SJCRH30 (cell line): ENCODE data around the gene CPEB4. TPM values are rescaled to one million over a fixed set of nuclear protein-coding genes. Genes with fewer than 3 reads are reported as not detected.

Source experiments
- DNase-seq, 2 experiments: peaks; one replicate each; pipeline ENCODE4 v3.0.0-alpha.2; 2015 to 2020
- H3K27ac ChIP-seq: fragments of 250-450 bp; sonication (Bioruptor Pico); 2 replicates; pipeline ENCODE4 v1.5.1; 2020; ENCODE audit warnings: mild to moderate bottlenecking, moderate library complexity
- H3K27me3 ChIP-seq: fragments of 250-450 bp; sonication (Bioruptor Pico); 2 replicates; pipeline ENCODE4 v1.5.1; 2020; ENCODE audit warnings: mild to moderate bottlenecking, moderate library complexity
- H3K36me3 ChIP-seq: fragments of 250-450 bp; sonication (Bioruptor Pico); 2 replicates; pipeline ENCODE4 v1.5.1; 2020; ENCODE audit warnings: mild to moderate bottlenecking, moderate library complexity
- H3K4me1 ChIP-seq: fragments of 250-450 bp; sonication (Bioruptor Pico); 2 replicates; pipeline ENCODE4 v1.5.1; 2020; ENCODE audit warnings: mild to moderate bottlenecking, moderate library complexity
- H3K4me3 ChIP-seq: fragments of 250-450 bp; sonication (Bioruptor Pico); 2 replicates; pipeline ENCODE4 v1.5.1; 2020; ENCODE audit warnings: mild to moderate bottlenecking, moderate library complexity
- H3K9me3 ChIP-seq: fragments of 250-450 bp; sonication (Bioruptor Pico); replicated peaks from 2 replicates; pipeline ENCODE4 v1.5.1; 2020; ENCODE audit warnings: mild to moderate bottlenecking, moderate library complexity
- total RNA-seq: library from RNA; depleted of rRNA; stranded (reverse); fragments of >200 nt; shearing (Covaris generic); gene quantifications from 2 replicates; pipeline ENCODE4 v1.2.3, GENCODE V29; 2014

CPEB4 gene
- total RNA-seq, 1 experiment from 2014 or later: 10.5 TPM

DNA sequence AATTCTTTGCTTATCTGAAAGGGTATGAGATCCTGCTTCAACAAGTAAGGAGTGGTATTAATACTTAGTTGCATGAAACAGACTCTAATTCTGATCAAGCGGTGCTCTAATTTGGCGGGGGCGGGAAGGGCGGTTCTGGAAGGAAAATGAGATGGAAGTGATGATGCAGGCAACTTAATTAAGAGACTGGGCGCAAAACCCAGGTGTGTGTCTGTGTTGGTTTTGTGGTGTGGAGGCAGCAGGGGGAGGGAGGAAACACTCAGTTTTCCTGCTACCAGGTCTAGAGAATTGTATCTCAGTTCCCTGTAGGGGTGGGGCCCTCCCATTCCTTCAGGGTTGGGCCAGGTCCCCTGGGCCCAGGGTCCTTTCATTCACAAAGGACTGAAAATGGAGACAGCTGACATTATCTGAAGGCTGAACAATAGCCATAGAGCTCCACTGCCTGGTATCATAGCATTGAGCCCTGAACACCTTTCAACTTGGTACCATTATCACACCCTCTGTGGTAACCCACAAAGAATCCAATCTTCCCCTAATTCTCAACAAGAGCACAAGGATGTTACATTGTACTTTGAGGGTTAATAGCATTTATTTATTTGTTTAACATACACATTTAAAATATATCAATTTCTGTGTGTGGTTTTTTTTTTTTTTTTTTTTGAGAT is 83.7 kb downstream of the CPEB4 start:
- no peaks in the 10 kb centered on the region for H3K27me3 ChIP-seq

DNA sequence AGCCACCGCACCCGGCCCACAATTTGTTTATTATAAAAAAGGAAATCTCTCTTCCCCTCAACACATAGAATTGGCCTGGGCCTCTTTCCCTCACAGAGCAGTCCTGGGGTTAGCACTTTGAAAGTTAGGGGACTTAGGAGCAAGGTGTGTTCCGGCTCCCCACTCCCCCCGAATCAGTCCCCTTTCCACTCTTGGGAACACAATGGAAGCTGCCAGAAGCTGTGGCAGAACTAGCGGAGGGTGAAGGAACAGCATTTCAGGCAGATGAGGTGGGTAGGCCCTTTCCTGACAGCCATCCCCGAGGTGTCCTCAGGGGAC is 84.4 kb downstream of the CPEB4 start:
- Histone ChIP-seq H3K27me3 (no peaks in the 10 kb centered on the region), H3K9me3 (no peaks in the 10 kb centered on the region), H3K27ac (peak overlapping the region; percentile 27; the same call in 1 of the 2 replicates), H3K36me3 (no peaks in the 10 kb centered on the region), H3K4me1 (peaks cover 4% of the 10 kb centered on the region), H3K4me3 (peak overlapping the region; percentile 54)
- DNase-seq: no peak

More for the DNA sequence above, 83.7 kb downstream of the CPEB4 start:
- no peak for DNase-seq
- Histone ChIP-seq H3K4me3 (no peak overlapping the region), H3K27ac (no peak overlapping the region), H3K4me1 (peaks cover 10% of the 10 kb centered on the region), H3K36me3 (no peaks in the 10 kb centered on the region), H3K9me3 (no peaks in the 10 kb centered on the region)

DNA sequence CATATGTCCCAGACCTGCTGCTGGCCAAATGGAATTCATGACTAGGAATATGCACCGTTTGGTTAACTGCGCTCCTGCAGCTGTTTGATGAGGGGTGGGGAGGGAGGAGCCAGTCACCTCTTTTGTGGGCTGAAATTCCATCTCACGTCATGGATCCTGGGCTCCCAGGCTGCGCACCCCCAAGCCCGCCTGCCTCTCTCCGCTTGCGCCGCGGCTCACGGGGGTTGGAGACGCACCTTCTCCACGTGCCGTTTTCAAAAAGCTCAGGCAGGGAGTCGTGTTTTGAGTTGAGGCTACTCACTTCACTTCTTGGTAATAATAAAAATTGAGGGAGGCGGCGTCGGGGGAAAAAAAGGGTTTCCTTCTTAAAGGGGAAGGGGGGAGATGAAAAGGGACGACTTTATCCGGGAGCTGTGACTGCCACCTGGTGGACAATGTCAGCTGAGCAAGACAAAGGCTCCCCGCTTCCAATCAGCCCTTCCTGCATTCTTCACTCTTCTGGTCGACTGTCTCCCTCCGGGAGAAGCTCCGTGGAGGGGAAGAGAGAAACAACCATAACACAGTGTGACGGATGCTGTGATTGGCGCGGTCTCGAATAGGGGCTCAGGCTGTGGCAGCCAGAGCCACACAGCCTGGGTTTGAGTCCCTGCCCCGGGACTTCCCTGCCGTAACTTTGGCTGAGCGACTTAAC is 84.9 kb downstream of the CPEB4 start:
- Histone ChIP-seq H3K36me3 (no peaks in the 10 kb centered on the region), H3K4me1 (peaks cover 3% of the 10 kb centered on the region; the same call in 1 of the 2 replicates), H3K27ac (peak overlapping the region; percentile 27), H3K9me3 (no peaks in the 10 kb centered on the region), H3K4me3 (peak overlapping the region; percentile 54), H3K27me3 (no peaks in the 10 kb centered on the region)
- peak; percentile 84 to 94 for DNase-seq

DNA sequence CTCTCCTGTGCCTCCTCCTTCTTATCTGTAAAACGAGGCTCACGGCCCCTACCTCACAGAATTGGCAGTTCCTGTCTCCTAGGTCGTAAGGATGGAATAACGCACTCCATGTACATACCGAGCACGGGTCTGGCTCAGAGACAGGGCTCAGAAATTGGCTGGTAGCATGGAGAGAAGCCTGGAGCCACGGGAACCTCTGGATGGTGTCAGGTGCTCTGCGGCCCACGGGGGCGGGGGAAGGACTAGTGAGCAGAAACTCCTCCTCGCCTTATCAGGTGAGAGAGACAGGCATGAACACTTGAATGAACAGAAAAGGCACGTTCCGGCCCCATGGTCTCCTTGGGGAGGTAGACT is 85.4 kb downstream of the CPEB4 start:
- Histone ChIP-seq H3K4me1 (peaks cover 3% of the 10 kb centered on the region; the same call in 1 of the 2 replicates), H3K27ac (no peak overlapping the region), H3K4me3 (peak overlapping the region; percentile 54), H3K27me3 (no peaks in the 10 kb centered on the region), H3K36me3 (no peaks in the 10 kb centered on the region), H3K9me3 (no peaks in the 10 kb centered on the region)
- DNase-seq: no peak

DNA sequence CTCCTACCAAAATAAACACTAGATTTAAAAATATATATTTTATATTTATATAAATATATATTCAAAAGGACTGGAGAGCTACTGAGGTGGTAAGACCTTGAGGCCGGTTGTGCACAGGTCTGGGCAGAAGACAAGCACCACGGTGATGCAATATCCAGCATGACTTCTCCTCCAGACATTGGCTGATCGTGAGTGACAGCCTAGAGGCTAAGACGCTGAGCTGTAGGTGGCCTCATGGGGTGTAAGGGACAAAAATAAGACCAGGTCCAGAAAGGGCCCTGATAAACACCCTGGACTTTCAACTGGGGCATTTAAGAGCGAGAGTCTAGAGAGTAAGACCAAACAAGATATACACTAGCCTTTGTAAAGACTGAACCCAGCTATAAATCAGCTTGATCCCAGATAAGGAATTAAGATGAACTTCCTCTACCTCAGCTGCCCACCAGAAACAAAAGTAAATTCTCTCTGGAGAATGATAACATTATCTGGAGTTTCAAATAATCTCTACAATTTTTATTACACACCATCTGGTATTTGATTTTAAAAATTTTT is 86.6 kb downstream of the CPEB4 start:
- no peaks in the 10 kb centered on the region for H3K36me3 ChIP-seq
- H3K27ac ChIP-seq: no peak overlapping the region
- peaks cover 3% of the 10 kb centered on the region; the same call in 1 of the 2 replicates for H3K4me1 ChIP-seq
- DNase-seq: no peak
- no peaks in the 10 kb centered on the region for H3K9me3 ChIP-seq
- no peaks in the 10 kb centered on the region for H3K27me3 ChIP-seq
- H3K4me3 ChIP-seq: no peak overlapping the region

DNA sequence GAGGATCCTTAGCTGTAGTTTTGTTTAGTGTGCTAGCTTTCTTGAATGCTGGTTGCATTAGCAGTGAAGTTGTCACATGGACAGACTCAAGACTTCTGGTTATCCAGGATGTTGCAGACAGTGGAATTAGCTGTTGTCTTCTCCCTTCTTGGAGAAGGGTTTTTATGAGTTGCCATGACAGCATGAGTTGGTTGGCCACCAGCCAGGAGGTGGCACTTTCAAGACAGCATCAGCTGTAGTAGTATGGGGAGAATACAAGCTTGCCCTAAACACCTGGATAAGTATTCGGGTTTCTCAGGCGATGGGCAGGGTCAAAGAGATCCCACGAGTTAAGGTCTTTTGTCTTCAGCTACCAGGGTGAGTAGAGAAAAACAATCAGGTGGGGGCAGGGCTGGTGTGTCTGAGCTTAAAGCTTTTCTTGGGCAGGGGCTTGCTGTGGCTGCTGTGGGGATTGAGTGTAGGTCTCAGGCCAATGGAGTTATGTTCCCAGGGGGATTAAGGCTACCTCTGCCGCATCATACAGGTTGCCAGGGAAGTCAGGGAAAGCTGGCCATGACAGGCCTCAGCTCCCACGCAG is 93.1 kb downstream of the CPEB4 start:
- DNase-seq: no peak
- Histone ChIP-seq H3K27me3 (no peaks in the 10 kb centered on the region), H3K4me1 (no peaks in the 10 kb centered on the region), H3K4me3 (no peak overlapping the region), H3K36me3 (no peaks in the 10 kb centered on the region), H3K9me3 (no peaks in the 10 kb centered on the region), H3K27ac (no peak overlapping the region)

DNA sequence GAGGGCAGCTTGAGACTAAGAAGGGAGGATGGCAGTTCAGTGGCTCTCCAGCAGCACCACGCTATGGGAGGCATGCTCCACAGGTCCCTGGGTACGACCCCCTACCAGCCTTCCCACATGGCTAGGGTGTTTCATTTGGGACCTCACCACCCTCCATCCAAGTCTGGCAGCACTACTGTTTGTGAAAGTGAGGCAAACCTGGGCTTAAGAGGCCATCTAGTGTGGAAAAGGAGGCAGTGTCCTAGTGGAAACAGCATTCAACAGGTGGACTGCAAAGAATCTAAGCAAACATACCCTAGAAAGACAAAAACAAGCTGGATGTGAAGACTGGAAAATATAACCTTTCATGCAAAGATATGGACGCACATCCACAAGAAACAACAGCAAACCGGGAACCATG is 96.1 kb downstream of the CPEB4 start:
- no peak overlapping the region for H3K4me3 ChIP-seq
- no peak overlapping the region for H3K27ac ChIP-seq
- H3K9me3 ChIP-seq: no peaks in the 10 kb centered on the region
- no peaks in the 10 kb centered on the region for H3K36me3 ChIP-seq
- no peaks in the 10 kb centered on the region for H3K4me1 ChIP-seq
- no peaks in the 10 kb centered on the region for H3K27me3 ChIP-seq
- peak; percentile 33 to 65 for DNase-seq

DNA sequence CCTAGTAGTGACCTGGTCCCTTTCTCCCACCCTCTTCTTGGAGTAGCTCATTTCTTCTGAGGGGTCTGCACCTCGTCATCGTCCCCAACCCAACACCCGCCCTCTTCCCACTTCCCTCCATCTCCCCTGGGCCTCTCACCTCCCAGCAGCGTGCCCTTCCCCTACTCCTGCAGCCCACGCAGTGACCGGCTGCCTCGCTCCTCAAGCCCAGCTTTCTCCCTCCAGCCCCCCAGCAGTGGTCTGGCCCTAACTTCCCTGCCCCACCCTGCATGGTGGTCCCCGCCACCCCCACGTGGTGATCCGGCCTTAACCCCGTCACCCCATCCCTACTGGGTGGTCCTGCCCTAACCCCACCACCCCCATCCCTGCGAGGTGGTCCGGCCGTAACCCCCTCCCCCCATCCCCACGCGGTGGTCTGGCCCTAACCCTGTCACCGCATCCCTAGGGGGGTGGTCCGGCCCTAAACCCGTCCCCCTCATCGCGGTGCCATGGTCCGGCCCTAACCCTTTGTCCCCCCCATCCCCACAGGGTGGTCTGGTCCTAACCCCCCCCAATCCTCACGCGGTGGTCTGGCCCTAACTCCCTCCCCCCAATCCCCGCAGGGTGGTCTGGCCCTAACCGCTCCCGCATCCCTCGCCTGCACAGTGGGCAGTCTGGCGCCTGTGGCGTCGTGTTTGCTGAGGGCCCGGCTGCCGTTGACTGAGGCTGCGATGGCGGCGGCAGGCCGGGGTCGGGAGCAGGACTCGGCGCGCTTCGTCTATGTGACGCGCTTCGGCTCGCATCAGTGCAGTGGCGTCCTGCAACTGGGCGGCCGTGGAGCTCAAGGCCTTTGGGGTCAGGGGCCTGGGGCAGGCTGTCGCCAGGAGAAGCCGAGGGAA is 100.6 kb downstream of the CPEB4 start, which contains the start of gene C5orf47:
TSS of gene C5orf47 (plus strand) at position 617 of the 878 bp plus-strand sequence. CDS start at position 711, 94 bp downstream.
- 0 out of 2 replicates have a peak, but pooled peaks cover 3% of the 10 kb centered on the region for H3K9me3 ChIP-seq
- no peaks in the 10 kb centered on the region for H3K4me1 ChIP-seq
- no peak within 1 kb of the TSS for H3K4me3 ChIP-seq
- H3K27ac ChIP-seq: no peak within 1 kb of the TSS
- H3K27me3 ChIP-seq: no peaks in the 10 kb centered on the region; the same call in 1 of the 2 replicates
- H3K36me3 ChIP-seq: no peaks in the 10 kb centered on the region
- no peak for DNase-seq

DNA sequence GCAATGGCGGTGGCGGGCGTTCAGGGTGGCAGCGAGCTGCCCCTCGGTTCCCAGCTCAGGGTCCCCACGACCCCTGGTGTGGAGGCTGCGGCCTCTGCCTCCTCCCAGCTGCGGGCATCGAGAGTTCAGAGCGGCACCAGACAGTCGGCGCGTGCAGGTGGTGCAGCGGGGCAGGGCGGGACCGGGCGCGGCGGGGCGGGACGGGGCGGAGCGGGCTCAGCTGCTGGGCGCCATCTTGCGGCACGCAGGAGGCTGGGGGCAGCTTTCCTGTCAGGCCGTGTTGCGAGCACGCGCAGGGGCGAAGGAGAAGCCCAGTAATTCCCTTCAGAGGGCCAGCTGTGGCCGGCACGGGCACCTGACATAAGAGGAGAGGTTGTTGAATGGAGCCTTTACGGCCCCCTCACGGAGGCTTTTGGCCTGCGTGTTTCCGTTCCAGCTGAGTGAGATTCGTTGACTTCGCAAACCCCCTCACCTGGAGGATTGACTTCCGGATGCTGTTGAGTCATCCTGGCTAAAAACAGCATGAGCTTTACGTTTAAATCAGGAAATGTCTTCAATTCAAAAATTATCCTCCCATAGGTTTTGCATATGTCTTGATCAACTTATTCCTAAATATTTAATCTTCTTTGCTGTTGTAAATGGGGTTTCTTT is 101.4 kb downstream of the CPEB4 start:
- no peak overlapping the region for H3K27ac ChIP-seq
- H3K27me3 ChIP-seq: no peaks in the 10 kb centered on the region; the same call in 1 of the 2 replicates
- no peak overlapping the region for H3K4me3 ChIP-seq
- H3K9me3 ChIP-seq: 0 out of 2 replicates have a peak, but pooled peaks cover 3% of the 10 kb centered on the region
- DNase-seq: no peak
- H3K4me1 ChIP-seq: no peaks in the 10 kb centered on the region
- H3K36me3 ChIP-seq: no peaks in the 10 kb centered on the region

DNA sequence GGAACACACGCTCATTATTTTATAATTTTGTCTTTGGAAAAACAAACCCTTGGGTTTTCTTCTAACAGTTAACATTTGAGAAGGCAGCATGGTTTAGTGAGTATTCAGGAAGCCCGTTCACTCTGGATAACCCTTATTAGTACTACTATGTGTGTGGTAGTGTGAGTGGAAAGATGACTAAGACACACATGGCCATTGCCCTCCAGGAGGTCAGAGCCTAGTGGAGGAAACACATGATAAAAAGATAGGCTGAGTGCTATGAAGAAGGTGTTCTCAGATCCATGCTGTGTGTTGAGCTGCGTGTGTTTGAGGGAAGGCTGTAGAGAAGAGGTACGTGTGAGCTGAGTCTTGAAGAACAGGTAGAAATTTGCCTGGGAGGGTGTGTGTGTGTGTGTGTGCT is 109.2 kb downstream of the CPEB4 start:
- H3K27ac ChIP-seq: no peak overlapping the region

DNA sequence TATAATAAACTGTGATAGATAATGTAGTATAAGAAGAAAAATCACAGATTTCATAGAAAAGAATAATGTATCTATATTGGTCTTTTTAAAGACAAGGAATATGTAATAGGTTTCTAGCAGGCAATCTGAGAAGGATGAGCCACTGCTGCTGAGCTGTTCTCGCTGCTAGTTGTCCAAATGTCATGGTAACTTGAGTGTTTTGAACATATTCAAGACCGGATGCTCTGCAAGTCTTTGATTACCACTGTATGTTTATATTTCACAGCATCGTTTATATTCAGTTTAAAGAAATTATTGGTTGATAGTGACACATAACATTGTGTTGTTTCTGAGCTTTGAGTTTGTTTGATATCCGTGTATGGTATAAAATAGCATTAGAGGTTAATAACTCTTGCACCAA is 110.4 kb downstream of the CPEB4 start:
- Histone ChIP-seq H3K9me3 (no peaks in the 10 kb centered on the region), H3K36me3 (no peaks in the 10 kb centered on the region), H3K27ac (no peak overlapping the region), H3K4me3 (no peak overlapping the region), H3K4me1 (no peaks in the 10 kb centered on the region), H3K27me3 (no peaks in the 10 kb centered on the region; the same call in 1 of the 2 replicates)
- no peak for DNase-seq

More for the DNA sequence above, 109.2 kb downstream of the CPEB4 start:
- no peaks in the 10 kb centered on the region for H3K36me3 ChIP-seq
- no peaks in the 10 kb centered on the region for H3K9me3 ChIP-seq
- H3K4me1 ChIP-seq: no peaks in the 10 kb centered on the region
- H3K27me3 ChIP-seq: no peaks in the 10 kb centered on the region; the same call in none of the 2 replicates
- no peak for DNase-seq
- no peak overlapping the region for H3K4me3 ChIP-seq

DNA sequence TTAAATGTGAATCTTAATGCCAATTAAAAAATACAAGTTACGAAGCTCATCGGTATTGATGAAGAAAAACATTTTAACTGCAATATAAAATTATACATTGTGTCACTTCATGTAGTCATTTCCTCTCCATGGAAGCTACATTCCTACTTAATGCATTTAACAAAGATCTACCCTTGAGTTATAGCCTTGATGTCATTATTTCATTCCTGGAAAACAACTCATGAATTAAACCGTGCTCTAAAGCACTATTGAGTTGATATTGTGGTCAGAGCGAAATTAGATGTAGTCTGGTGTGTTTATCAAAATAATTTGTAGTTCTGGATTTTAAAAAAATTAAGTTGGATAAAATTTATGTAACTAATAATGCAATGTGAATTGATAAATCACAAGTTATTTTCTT is 111.9 kb downstream of the CPEB4 start:
- Histone ChIP-seq H3K9me3 (0 out of 2 replicates have a peak, but pooled peaks cover 2% of the 10 kb centered on the region), H3K4me1 (no peaks in the 10 kb centered on the region), H3K4me3 (no peak overlapping the region), H3K36me3 (no peaks in the 10 kb centered on the region), H3K27ac (no peak overlapping the region), H3K27me3 (no peaks in the 10 kb centered on the region; the same call in 1 of the 2 replicates)
- no peak for DNase-seq

DNA sequence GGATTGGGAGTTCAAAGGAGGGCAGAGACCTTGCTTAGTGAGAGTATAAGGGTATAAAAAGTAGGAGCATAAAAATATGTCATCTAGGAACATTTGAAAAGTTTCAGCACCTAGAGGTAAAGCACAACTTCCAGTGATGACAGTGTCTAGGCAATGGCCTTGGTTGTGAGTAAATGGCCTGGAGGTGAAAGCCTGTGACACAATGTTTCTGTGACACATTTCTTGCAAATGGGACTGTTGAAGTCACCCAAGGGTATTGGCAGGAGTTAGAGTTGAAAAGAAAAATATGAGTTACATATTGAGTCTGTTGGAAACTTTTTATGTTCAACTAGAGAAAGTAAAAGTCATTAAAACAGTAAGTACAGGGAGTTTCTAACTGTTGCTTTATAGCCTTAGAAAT is 115.6 kb downstream of the CPEB4 start:
- no peaks in the 10 kb centered on the region; the same call in 1 of the 2 replicates for H3K27me3 ChIP-seq
- H3K4me3 ChIP-seq: no peak overlapping the region
- 0 out of 2 replicates have a peak, but pooled peaks cover 2% of the 10 kb centered on the region for H3K9me3 ChIP-seq
- no peaks in the 10 kb centered on the region for H3K36me3 ChIP-seq
- H3K4me1 ChIP-seq: no peaks in the 10 kb centered on the region
- no peak for DNase-seq
- H3K27ac ChIP-seq: no peak overlapping the region

DNA sequence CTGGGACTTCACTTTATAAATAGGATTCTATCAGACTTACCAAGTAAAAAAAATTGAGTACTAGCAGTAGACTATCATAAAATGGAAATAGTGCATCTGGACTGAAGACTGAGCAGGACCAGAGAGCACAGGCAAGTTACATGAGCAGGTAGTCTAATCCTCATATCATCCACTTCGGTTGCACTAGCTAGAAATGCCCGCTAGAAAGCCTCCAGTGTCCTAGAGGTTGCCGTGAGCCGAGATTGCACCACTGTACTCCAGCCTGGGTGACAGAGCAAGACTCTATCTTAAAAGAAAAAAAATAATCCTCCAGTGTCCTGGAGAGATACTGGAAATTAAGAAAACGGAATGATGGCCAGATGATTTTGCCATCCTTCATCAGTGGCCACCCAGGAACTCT is 120.8 kb downstream of the CPEB4 start:
- Histone ChIP-seq H3K27ac (no peak overlapping the region), H3K4me1 (no peaks in the 10 kb centered on the region), H3K36me3 (no peaks in the 10 kb centered on the region), H3K27me3 (no peaks in the 10 kb centered on the region; the same call in 1 of the 2 replicates), H3K9me3 (0 out of 2 replicates have a peak, but pooled peaks cover 2% of the 10 kb centered on the region), H3K4me3 (no peak overlapping the region)
- no peak for DNase-seq
